WTC11 (cell line): ENCODE data around the gene PABPN1. TPM values are rescaled to one million over a fixed set of nuclear protein-coding genes. Genes with fewer than 3 reads are reported as not detected.
"Not testable (repeated sequence)": the region's sequence is repeated elsewhere in the genome, so short reads cannot be mapped to it uniquely, and the experiment has no call there.

Source experiments
- ATAC-seq: fragments of 200-7000 bp; cut with Tn5 transposase; 2 replicates; pipeline ENCODE4 v1.10.0; 2021; ENCODE audit warnings: mild to moderate bottlenecking, moderate library complexity
- CTCF ChIA-PET: fragments of 300-600 bp; sonication (Branson Sonifier 250); formaldehyde crosslinking; loops from one replicate; lab custom pipeline; 2021; ENCODE audit warnings: antibody characterized with exemption; lab: Charles Lee
- POLR2A ChIA-PET: fragments of 350-600 bp; sonication (Branson Sonifier 250); formaldehyde crosslinking; loops from one replicate; lab custom pipeline; 2021; ENCODE audit warnings: antibody characterized with exemption; lab: Charles Lee
- DNase-seq: peaks from one replicate; pipeline ENCODE4 v3.0.0; 2021; ENCODE audit warnings: low spot score
- H3K27ac Mint-ChIP-seq: 2 replicates; pipeline ENCODE4 v1.8.0; 2021; ENCODE audit warnings: mixed read lengths
- H3K27me3 Mint-ChIP-seq: 2 replicates; pipeline ENCODE4 v1.8.0; 2021; ENCODE audit warnings: low read depth, mild to moderate bottlenecking, moderate library complexity, mixed read lengths
- H3K36me3 Mint-ChIP-seq: 2 replicates; pipeline ENCODE4 v1.8.0; 2021; ENCODE audit warnings: mixed read lengths
- H3K4me1 Mint-ChIP-seq: 2 replicates; pipeline ENCODE4 v1.8.0; 2022; ENCODE audit warnings: mixed read lengths
- H3K4me3 Mint-ChIP-seq: 2 replicates; pipeline ENCODE4 v1.8.0; 2021; ENCODE audit warnings: mild to moderate bottlenecking, moderate library complexity, mixed read lengths
- H3K9me3 Mint-ChIP-seq: 2 replicates; pipeline ENCODE4 v1.8.0; 2021; ENCODE audit warnings: mixed read lengths
- CREB1 ChIP-seq: sonication (generic); formaldehyde crosslinking; IDR thresholded peaks from 2 replicates; pipeline ENCODE4 v1.8.0; 2023; ENCODE audit warnings: mild to moderate bottlenecking, missing genetic modification reagents
- HMGA2 ChIP-seq: fragments of 250-450 bp; sonication (Bioruptor Pico); IDR thresholded peaks from 2 replicates; pipeline ENCODE4 v1.4.0; 2021; ENCODE audit warnings: mild to moderate bottlenecking, moderate library complexity
- NFATC4 ChIP-seq: fragments of 250-450 bp; sonication (Bioruptor Pico); IDR thresholded peaks from 2 replicates; pipeline ENCODE4 v1.9.0; 2021; ENCODE audit warnings: mild to moderate bottlenecking
- NFE2L1 ChIP-seq: sonication (generic); formaldehyde crosslinking; IDR thresholded peaks from 2 replicates; pipeline ENCODE4 v1.8.1; 2023; ENCODE audit warnings: missing genetic modification reagents
- NR2C2 ChIP-seq: sonication (generic); formaldehyde crosslinking; IDR thresholded peaks from 2 replicates; pipeline ENCODE4 v1.8.0; 2022; ENCODE audit warnings: mild to moderate bottlenecking, missing genetic modification reagents
- PRRX2 ChIP-seq: fragments of 250-450 bp; sonication (Bioruptor Pico); IDR thresholded peaks from 2 replicates; pipeline ENCODE4 v1.8.0; 2021; ENCODE audit warnings: mild to moderate bottlenecking
- RORB ChIP-seq: fragments of 250-450 bp; sonication (Bioruptor Pico); IDR thresholded peaks from 2 replicates; pipeline ENCODE4 v1.9.0; 2021; ENCODE audit warnings: mild to moderate bottlenecking
- SMAD3 ChIP-seq: sonication (generic); formaldehyde crosslinking; IDR thresholded peaks from 2 replicates; pipeline ENCODE4 v1.8.0; 2022; ENCODE audit warnings: missing genetic modification reagents, mild to moderate bottlenecking, borderline replicate concordance
- ZNF138 ChIP-seq: sonication (generic); formaldehyde crosslinking; conservative IDR thresholded peaks from 2 replicates; pipeline ENCODE4 v1.8.1; 2022; ENCODE audit warnings: mild to moderate bottlenecking, moderate library complexity, missing genetic modification reagents
- total RNA-seq: library from RNA; stranded (reverse); gene quantifications from 3 replicates; pipeline ENCODE4 v1.2.3, GENCODE V29; 2021
- TF ChIP-seq, protein P1 (sequence below): sonication (generic); formaldehyde crosslinking; IDR thresholded peaks from 2 replicates; pipeline ENCODE4 v1.8.0; 2023; ENCODE audit warnings: mild to moderate bottlenecking, missing genetic modification reagents
- TF ChIP-seq, protein P2 (sequence below): sonication (generic); formaldehyde crosslinking; IDR thresholded peaks from 2 replicates; pipeline ENCODE4 v1.8.0; 2022; ENCODE audit warnings: mild to moderate bottlenecking, missing genetic modification reagents
- TF ChIP-seq, protein P3 (sequence below): sonication (generic); formaldehyde crosslinking; IDR thresholded peaks from 2 replicates; pipeline ENCODE4 v1.8.1; 2023; ENCODE audit warnings: mild to moderate bottlenecking, missing genetic modification reagents, borderline replicate concordance
- TF ChIP-seq, protein P4 (sequence below): sonication (generic); formaldehyde crosslinking; IDR thresholded peaks from 2 replicates; pipeline ENCODE4 v1.8.1; 2023; ENCODE audit warnings: mild to moderate bottlenecking, moderate library complexity, missing genetic modification reagents

Gene PABPN1
- total RNA-seq, 1 experiment from 2014 or later, result 321 TPM

DNA sequence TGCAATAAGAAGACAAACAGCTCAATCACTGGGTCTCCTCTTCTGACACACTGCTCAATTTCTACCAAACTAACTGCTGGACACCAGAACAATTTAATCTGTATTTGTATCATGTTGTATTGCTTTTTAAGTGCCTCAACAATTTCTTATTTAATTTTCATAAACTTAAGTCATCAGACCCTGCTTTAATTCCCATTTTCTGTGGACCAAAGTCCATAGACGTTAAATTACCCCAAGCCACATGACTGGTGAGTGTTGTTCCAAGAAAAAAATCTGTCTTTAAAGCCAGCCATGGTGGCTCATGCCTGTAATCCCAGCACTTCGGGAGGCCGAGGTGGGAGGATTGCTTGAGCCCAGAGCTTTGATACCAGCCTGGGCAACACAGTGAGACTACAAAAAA lies 44.1 kb upstream of the PABPN1 start:
- Mint-ChIP-seq H3K36me3 (no peaks in the 10 kb centered on the region), H3K4me1 (peaks cover 19% of the 10 kb centered on the region), H3K4me3 (no peak overlapping the region), H3K27me3 (peaks cover 87% of the 10 kb centered on the region), H3K27ac (no peak overlapping the region), H3K9me3 (no peaks in the 10 kb centered on the region)
- ATAC-seq (no peak), DNase-seq (no peak)
- TF ChIP-seq ZNF138 (CRISPR knock-in tag), result no peak
- TF ChIP-seq CREB1 (CRISPR knock-in tag), result no peak
- no peak for TF ChIP-seq NFATC4 (CRISPR knock-in tag)
- TF ChIP-seq, protein P1, sequence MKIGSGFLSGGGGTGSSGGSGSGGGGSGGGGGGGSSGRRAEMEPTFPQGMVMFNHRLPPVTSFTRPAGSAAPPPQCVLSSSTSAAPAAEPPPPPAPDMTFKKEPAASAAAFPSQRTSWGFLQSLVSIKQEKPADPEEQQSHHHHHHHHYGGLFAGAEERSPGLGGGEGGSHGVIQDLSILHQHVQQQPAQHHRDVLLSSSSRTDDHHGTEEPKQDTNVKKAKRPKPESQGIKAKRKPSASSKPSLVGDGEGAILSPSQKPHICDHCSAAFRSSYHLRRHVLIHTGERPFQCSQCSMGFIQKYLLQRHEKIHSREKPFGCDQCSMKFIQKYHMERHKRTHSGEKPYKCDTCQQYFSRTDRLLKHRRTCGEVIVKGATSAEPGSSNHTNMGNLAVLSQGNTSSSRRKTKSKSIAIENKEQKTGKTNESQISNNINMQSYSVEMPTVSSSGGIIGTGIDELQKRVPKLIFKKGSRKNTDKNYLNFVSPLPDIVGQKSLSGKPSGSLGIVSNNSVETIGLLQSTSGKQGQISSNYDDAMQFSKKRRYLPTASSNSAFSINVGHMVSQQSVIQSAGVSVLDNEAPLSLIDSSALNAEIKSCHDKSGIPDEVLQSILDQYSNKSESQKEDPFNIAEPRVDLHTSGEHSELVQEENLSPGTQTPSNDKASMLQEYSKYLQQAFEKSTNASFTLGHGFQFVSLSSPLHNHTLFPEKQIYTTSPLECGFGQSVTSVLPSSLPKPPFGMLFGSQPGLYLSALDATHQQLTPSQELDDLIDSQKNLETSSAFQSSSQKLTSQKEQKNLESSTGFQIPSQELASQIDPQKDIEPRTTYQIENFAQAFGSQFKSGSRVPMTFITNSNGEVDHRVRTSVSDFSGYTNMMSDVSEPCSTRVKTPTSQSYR (CRISPR knock-in tag), result no peak
- TF ChIP-seq, protein P2, sequence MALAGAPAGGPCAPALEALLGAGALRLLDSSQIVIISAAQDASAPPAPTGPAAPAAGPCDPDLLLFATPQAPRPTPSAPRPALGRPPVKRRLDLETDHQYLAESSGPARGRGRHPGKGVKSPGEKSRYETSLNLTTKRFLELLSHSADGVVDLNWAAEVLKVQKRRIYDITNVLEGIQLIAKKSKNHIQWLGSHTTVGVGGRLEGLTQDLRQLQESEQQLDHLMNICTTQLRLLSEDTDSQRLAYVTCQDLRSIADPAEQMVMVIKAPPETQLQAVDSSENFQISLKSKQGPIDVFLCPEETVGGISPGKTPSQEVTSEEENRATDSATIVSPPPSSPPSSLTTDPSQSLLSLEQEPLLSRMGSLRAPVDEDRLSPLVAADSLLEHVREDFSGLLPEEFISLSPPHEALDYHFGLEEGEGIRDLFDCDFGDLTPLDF, result no peak
- TF ChIP-seq PRRX2 (CRISPR knock-in tag), result no peak
- no peak for TF ChIP-seq SMAD3 (CRISPR knock-in tag)
- TF ChIP-seq, protein P3, sequence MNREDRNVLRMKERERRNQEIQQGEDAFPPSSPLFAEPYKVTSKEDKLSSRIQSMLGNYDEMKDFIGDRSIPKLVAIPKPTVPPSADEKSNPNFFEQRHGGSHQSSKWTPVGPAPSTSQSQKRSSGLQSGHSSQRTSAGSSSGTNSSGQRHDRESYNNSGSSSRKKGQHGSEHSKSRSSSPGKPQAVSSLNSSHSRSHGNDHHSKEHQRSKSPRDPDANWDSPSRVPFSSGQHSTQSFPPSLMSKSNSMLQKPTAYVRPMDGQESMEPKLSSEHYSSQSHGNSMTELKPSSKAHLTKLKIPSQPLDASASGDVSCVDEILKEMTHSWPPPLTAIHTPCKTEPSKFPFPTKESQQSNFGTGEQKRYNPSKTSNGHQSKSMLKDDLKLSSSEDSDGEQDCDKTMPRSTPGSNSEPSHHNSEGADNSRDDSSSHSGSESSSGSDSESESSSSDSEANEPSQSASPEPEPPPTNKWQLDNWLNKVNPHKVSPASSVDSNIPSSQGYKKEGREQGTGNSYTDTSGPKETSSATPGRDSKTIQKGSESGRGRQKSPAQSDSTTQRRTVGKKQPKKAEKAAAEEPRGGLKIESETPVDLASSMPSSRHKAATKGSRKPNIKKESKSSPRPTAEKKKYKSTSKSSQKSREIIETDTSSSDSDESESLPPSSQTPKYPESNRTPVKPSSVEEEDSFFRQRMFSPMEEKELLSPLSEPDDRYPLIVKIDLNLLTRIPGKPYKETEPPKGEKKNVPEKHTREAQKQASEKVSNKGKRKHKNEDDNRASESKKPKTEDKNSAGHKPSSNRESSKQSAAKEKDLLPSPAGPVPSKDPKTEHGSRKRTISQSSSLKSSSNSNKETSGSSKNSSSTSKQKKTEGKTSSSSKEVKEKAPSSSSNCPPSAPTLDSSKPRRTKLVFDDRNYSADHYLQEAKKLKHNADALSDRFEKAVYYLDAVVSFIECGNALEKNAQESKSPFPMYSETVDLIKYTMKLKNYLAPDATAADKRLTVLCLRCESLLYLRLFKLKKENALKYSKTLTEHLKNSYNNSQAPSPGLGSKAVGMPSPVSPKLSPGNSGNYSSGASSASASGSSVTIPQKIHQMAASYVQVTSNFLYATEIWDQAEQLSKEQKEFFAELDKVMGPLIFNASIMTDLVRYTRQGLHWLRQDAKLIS (CRISPR knock-in tag), result no peak
- no peak for TF ChIP-seq NR2C2
- CTCF ChIA-PET, result interaction anchor here (0.6 to 1.7 kb wide), 4 partner anchors 18 to 207 kb away, joined by 3 to 12 read pairs (median 4); no protein-coding TSS in a partner anchor
- POLR2A ChIA-PET, result interaction anchor here (1.0 to 1.9 kb wide), 2 partner anchors 9 to 182 kb away, joined by 3 to 4 read pairs; partner anchors contain the start of genes ACIN1, C14orf119 and HOMEZ

DNA sequence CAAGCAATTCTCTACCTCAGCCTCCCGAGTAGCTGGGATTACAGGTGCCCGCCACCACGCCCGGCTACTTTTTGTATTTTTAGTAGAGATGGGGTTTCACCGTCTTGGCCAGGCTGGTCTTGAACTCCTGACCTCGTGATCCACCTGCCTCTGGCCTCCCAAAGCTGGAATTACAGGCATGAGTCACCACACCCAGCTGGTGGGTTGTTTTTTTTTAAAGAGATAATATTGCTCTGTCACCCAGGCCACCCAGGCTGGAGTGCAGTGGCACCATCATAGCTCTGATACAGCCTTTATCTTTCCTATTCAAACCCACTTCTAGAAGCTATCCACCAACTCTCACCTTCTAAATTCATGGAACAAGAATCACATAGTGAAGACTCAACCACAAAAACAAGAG lies 43.3 kb upstream of the PABPN1 start:
- H3K4me3 Mint-ChIP-seq, H3K9me3 Mint-ChIP-seq, DNase-seq, H3K36me3 Mint-ChIP-seq, H3K27ac Mint-ChIP-seq, ATAC-seq: not testable (repeated sequence)
- ChIA-PET POLR2A (interaction anchor here (1.9 kb wide), 1 partner anchor 9 kb away, joined by 4 read pairs; the partner anchor contains the start of gene HOMEZ), CTCF (interaction anchor here (0.8 kb wide), 1 partner anchor 16 kb away, joined by 3 read pairs; no protein-coding TSS in a partner anchor)
- Mint-ChIP-seq H3K27me3 (peaks cover 79% of the 10 kb centered on the region), H3K4me1 (peaks cover 19% of the 10 kb centered on the region)

DNA sequence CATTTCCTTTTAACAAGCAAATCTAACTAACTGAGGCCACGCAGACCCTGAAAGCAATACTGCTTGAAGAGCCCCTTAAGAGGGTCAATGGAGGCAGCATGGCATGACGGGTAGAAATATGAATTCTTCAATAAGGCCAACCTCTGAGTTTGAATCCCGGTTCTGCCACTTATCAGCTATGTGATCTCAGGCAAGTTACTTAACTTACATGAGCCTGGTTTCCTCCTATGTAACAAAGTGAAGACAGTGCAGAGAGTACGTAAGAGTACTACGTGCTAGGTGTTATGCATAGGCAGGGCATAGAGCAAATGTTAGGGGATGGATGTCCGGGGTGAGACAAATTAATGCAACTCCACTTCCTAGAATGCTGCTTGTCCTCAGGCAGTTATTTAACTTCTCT lies 40.0 kb upstream of the PABPN1 start:
- H3K27me3 Mint-ChIP-seq, result peaks cover 63% of the 10 kb centered on the region
- H3K36me3 Mint-ChIP-seq, result no peaks in the 10 kb centered on the region
- ChIA-PET POLR2A (no interaction called here), CTCF (interaction anchor here (1.2 to 2.7 kb wide), 3 partner anchors 13 to 186 kb away, joined by 3 to 27 read pairs (median 3); partner anchors contain the start of gene ACIN1)
- no peaks in the 10 kb centered on the region for H3K9me3 Mint-ChIP-seq
- H3K27ac Mint-ChIP-seq, result no peak overlapping the region
- no peak overlapping the region for H3K4me3 Mint-ChIP-seq
- no peak for ATAC-seq
- TF ChIP-seq, protein P4, sequence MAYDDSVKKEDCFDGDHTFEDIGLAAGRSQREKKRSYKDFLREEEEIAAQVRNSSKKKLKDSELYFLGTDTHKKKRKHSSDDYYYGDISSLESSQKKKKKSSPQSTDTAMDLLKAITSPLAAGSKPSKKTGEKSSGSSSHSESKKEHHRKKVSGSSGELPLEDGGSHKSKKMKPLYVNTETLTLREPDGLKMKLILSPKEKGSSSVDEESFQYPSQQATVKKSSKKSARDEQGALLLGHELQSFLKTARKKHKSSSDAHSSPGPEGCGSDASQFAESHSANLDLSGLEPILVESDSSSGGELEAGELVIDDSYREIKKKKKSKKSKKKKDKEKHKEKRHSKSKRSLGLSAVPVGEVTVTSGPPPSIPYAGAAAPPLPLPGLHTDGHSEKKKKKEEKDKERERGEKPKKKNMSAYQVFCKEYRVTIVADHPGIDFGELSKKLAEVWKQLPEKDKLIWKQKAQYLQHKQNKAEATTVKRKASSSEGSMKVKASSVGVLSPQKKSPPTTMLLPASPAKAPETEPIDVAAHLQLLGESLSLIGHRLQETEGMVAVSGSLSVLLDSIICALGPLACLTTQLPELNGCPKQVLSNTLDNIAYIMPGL (CRISPR knock-in tag), result no peak
- TF ChIP-seq HMGA2 (CRISPR knock-in tag) (no peak), NFE2L1 (CRISPR knock-in tag) (no peak), RORB (no peak)
- no peak for DNase-seq
- H3K4me1 Mint-ChIP-seq, result peaks cover 26% of the 10 kb centered on the region
